A549 (cell line): ENCODE results near the gene MINDY4. TPM values are rescaled to one million over a fixed set of nuclear protein-coding genes. Genes with fewer than 3 reads are reported as not detected.

Experiments
- ATAC-seq, 2 experiments: fragments of 200-7000 bp in 1 of 2; fragments of >200 bp in 1 of 2; cut with Nextera tagmentation in 1 of 2; cut with Tn5 transposase in 1 of 2; 3 replicates each; pipeline versions ENCODE4 v1.8.0 to v1.9.1; 2018 to 2020; ENCODE audit warnings: mild to moderate bottlenecking in 1 of 2, moderate library complexity in 1 of 2
- CTCF ChIA-PET: fragments of 300-600 bp; sonication (Branson Sonifier 250); formaldehyde crosslinking; extraction: SDS; loops from one replicate; lab custom pipeline; 2021; ENCODE audit warnings: antibody characterized with exemption, inconsistent platforms; lab: Yijun Ruan, JAX
- POLR2A ChIA-PET: fragments of 350-600 bp; formaldehyde crosslinking; extraction: SDS; loops from one replicate; lab custom pipeline; 2021; ENCODE audit warnings: antibody characterized with exemption, inconsistent platforms; lab: Yijun Ruan, JAX
- DNase-seq, 2 experiments: peaks; one replicate each; pipeline versions ENCODE4 v3.0.0 to v3.0.0-alpha.2; 2011 to 2016; ENCODE audit warnings: low read depth in 1 of 2, low spot score in 1 of 2
- FAIRE-seq: peaks from 2 replicates; lab custom pipeline; 2011; peaks lifted over from hg19 to GRCh38; lab: Jason Lieb, UNC
- H3K27ac ChIP-seq, 2 experiments: fragments of >200 bp; sonication (Bioruptor Twin); formaldehyde crosslinking; 3 replicates each; pipeline ENCODE4 v1.5.1; 2016 to 2017
- H3K4me1 ChIP-seq: fragments of >200 bp; sonication (Bioruptor Twin); formaldehyde crosslinking; 3 replicates; pipeline ENCODE4 v1.6.1; 2016
- H3K4me2 ChIP-seq: fragments of >200 bp; sonication (Bioruptor Twin); formaldehyde crosslinking; 3 replicates; pipeline ENCODE4 v1.6.1; 2016
- H3K4me3 ChIP-seq: fragments of >200 bp; sonication (Bioruptor Twin); formaldehyde crosslinking; 3 replicates; pipeline ENCODE4 v1.5.1; 2016
- H3K9me3 ChIP-seq: fragments of >200 bp; sonication (Bioruptor Twin); formaldehyde crosslinking; 3 replicates; pipeline ENCODE4 v1.6.1; 2016
- BHLHE40 ChIP-seq: IDR thresholded peaks from 2 replicates; pipeline ENCODE4 v1.6.1; 2012; ENCODE audit warnings: low read depth, low read length, inconsistent platforms
- CBX8 ChIP-seq: fragments of 200-600 bp; sonication (generic); IDR thresholded peaks from 2 replicates; pipeline ENCODE4 v1.6.1; 2016
- CHD2 ChIP-seq: fragments of 150-350 bp; IDR thresholded peaks from 2 replicates; pipeline ENCODE4 v1.6.1; 2014; ENCODE audit warnings: low read length; ENCODE audit not compliant: partially characterized antibody
- EHF ChIP-seq: fragments of 250-450 bp; sonication (Bioruptor Pico); IDR thresholded peaks from 2 replicates; pipeline ENCODE4 v1.5.0; 2020; ENCODE audit warnings: mild to moderate bottlenecking
- EHMT2 ChIP-seq: fragments of 200-600 bp; sonication (generic); IDR thresholded peaks from 2 replicates; pipeline ENCODE4 v1.6.1; 2016; ENCODE audit warnings: antibody characterized with exemption, low read depth, mild to moderate bottlenecking, moderate library complexity
- FOSL2 ChIP-seq, 2 experiments: fragments of 450-650 bp in 1 of 2; fragments of >200 bp in 1 of 2; sonication (Bioruptor Twin) in 1 of 2; formaldehyde crosslinking; IDR thresholded peaks; 2 replicates each; pipeline versions ENCODE4 v1.5.0 to v1.6.1; 2016 to 2020; ENCODE audit warnings: mild to moderate bottlenecking in 1 of 2, moderate library complexity in 1 of 2
- KDM5A ChIP-seq: fragments of 200-600 bp; sonication (generic); IDR thresholded peaks from 2 replicates; pipeline ENCODE4 v1.6.1; 2016; ENCODE audit warnings: antibody characterized with exemption, mild to moderate bottlenecking
- NFE2L2 ChIP-seq: fragments of 150-350 bp; conservative IDR thresholded peaks from 2 replicates; pipeline ENCODE4 v1.6.1; 2014; ENCODE audit warnings: low read length
- NR3C1 ChIP-seq: fragments of >200 bp; sonication (Bioruptor Twin); formaldehyde crosslinking; IDR thresholded peaks from 3 replicates; pipeline ENCODE4 v1.6.1; 2017
- PHF8 ChIP-seq: fragments of 200-600 bp; sonication (generic); IDR thresholded peaks from 2 replicates; pipeline ENCODE4 v1.6.1; 2016; ENCODE audit warnings: low read depth, mild to moderate bottlenecking, antibody characterized with exemption, moderate library complexity, borderline replicate concordance
- POLR2AphosphoS2 ChIP-seq: conservative IDR thresholded peaks from 2 replicates; pipeline ENCODE4 v1.6.1; 2012; ENCODE audit warnings: low read length, improper control_type of control experiment, inconsistent platforms
- RAD21 ChIP-seq, 2 experiments: fragments of >200 bp in 1 of 2; sonication (Bioruptor Twin) in 1 of 2; formaldehyde crosslinking in 1 of 2; IDR thresholded peaks in 1 of 2; conservative IDR thresholded peaks in 1 of 2; 2 replicates in 1 of 2; 3 replicates in 1 of 2; pipeline ENCODE4 v1.6.1; 2012 to 2018; ENCODE audit warnings: inconsistent platforms in 1 of 2
- RARB ChIP-seq: fragments of 250-450 bp; sonication (Bioruptor Pico); IDR thresholded peaks from 2 replicates; pipeline ENCODE4 v1.8.0; 2021; ENCODE audit warnings: mild to moderate bottlenecking, moderate library complexity
- RFX5 ChIP-seq: fragments of 450-650 bp; IDR thresholded peaks from 2 replicates; pipeline ENCODE4 v1.7.1; 2014; ENCODE audit warnings: antibody characterized with exemption, mild to moderate bottlenecking, moderate library complexity
- SMC3 ChIP-seq: fragments of >200 bp; sonication (Bioruptor Twin); formaldehyde crosslinking; IDR thresholded peaks from 3 replicates; pipeline ENCODE4 v1.6.1; 2018; ENCODE audit warnings: inconsistent platforms
- SREBF2 ChIP-seq: fragments of 450-650 bp; IDR thresholded peaks from 2 replicates; pipeline ENCODE4 v1.6.1; 2014; ENCODE audit warnings: mild to moderate bottlenecking, moderate library complexity
- TFCP2L1 ChIP-seq: fragments of 250-450 bp; sonication (Bioruptor Pico); IDR thresholded peaks from 2 replicates; pipeline ENCODE4 v1.5.0; 2021; ENCODE audit warnings: mild to moderate bottlenecking
- ZC3H11A ChIP-seq: fragments of 450-650 bp; IDR thresholded peaks from 2 replicates; pipeline ENCODE4 v1.6.1; 2014; ENCODE audit warnings: antibody characterized with exemption, mild to moderate bottlenecking
- WGBS: methylation state at CpG from one replicate; pipeline ENCODE4 v1.1.6; 2017; ENCODE audit errors: missing lambda C conversion rate; 5-methylcytosine and 5-hydroxymethylcytosine counted together
- polyA plus RNA-seq, 4 experiments: library from polyadenylated mRNA; depleted of rRNA in 3 of 4; stranded (reverse); fragments of >200 nt; fragmentation: RNase III in 1 of 4; extraction: RNeasy Plus Mini Kit Qiagen cat#74134 plus additional on column Dnase treatment in 1 of 4; gene quantifications; 2 replicates in 3 of 4; 3 replicates in 1 of 4; pipeline ENCODE4 v1.2.3, GENCODE V29; 2011 to 2017
- TF ChIP-seq, protein P1 (sequence below): IDR thresholded peaks from 2 replicates; pipeline ENCODE4 v1.6.1; 2012
- TF ChIP-seq, protein P2 (sequence below): fragments of >200 bp; sonication (Bioruptor Twin); formaldehyde crosslinking; IDR thresholded peaks from 2 replicates; pipeline ENCODE4 v1.6.1; 2016
- TF ChIP-seq, protein P3 (sequence below): fragments of >200 bp; sonication (Bioruptor Twin); formaldehyde crosslinking; IDR thresholded peaks from 3 replicates; pipeline ENCODE4 v1.6.1; 2016
- TF ChIP-seq, protein P4 (sequence below): fragments of 450-650 bp; IDR thresholded peaks from 2 replicates; pipeline ENCODE4 v1.6.1; 2014; ENCODE audit warnings: antibody characterized with exemption
- TF ChIP-seq, protein P5 (sequence below): fragments of >200 bp; sonication (Bioruptor Twin); formaldehyde crosslinking; IDR thresholded peaks from 3 replicates; pipeline ENCODE4 v1.5.1; 2016

MINDY4 gene
- polyA plus RNA-seq, 2 of the 4 experiments (the other 2 are of a cell fraction), result 1.8 to 3.6 TPM

DNA sequence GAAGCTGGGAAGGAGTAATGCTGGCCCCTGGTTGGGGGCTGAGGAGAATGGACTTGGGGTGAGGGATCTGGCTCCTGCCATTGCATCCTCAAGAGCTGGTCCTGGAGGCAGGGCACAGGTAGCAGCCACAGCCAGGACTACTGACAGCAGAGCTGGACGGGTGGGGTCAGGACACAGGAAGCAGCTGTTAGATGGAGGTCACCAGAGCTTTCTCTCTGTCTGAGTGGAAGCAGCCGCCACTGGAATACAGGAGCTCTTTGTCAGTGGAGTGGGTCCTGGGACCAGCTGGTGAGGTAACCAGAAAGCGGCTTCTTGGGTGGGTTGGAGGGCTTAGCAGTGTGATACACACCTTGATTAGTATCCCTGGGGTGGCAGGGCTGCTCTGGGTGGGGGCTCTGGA lies 82.4 kb downstream of the MINDY4 start:
- Histone ChIP-seq H3K4me2 (no peak overlapping the region), H3K4me1 (no peaks in the 10 kb centered on the region), H3K27ac (no peak overlapping the region), H3K4me3 (no peak overlapping the region), H3K9me3 (no peaks in the 10 kb centered on the region)
- ChIA-PET CTCF (interaction anchor here (1.0 to 1.9 kb wide), 2 partner anchors 14 to 85 kb away, joined by 3 to 5 read pairs; no protein-coding TSS in a partner anchor), POLR2A (no interaction called here)
- TF ChIP-seq, protein P1, sequence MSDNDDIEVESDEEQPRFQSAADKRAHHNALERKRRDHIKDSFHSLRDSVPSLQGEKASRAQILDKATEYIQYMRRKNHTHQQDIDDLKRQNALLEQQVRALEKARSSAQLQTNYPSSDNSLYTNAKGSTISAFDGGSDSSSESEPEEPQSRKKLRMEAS, result no peak
- TF ChIP-seq, protein P2, sequence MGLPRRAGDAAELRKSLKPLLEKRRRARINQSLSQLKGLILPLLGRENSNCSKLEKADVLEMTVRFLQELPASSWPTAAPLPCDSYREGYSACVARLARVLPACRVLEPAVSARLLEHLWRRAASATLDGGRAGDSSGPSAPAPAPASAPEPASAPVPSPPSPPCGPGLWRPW, result no peak
- no peak for TF ChIP-seq BHLHE40
- no peak for TF ChIP-seq FOSL2 (IDR thresholded peaks at IDR 0.05)
- TF ChIP-seq FOSL2 (CRISPR knock-in tag; IDR thresholded peaks at IDR 0.05), result no peak
- TF ChIP-seq SREBF2, result no peak
- TF ChIP-seq SMC3, result no peak
- TF ChIP-seq RAD21 (conservative IDR thresholded peaks at IDR 0.05 in 1 of 2, IDR thresholded peaks at IDR 0.05 in 1 of 2), result no peak
- TF ChIP-seq TFCP2L1 (CRISPR knock-in tag), result no peak
- TF ChIP-seq NFE2L2, result no peak
- TF ChIP-seq, protein P3, sequence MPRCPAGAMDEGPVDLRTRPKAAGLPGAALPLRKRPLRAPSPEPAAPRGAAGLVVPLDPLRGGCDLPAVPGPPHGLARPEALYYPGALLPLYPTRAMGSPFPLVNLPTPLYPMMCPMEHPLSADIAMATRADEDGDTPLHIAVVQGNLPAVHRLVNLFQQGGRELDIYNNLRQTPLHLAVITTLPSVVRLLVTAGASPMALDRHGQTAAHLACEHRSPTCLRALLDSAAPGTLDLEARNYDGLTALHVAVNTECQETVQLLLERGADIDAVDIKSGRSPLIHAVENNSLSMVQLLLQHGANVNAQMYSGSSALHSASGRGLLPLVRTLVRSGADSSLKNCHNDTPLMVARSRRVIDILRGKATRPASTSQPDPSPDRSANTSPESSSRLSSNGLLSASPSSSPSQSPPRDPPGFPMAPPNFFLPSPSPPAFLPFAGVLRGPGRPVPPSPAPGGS, result no peak
- TF ChIP-seq POLR2AphosphoS2, result no peak
- TF ChIP-seq CBX8, result no peak
- TF ChIP-seq CHD2, result no peak
- no peak for TF ChIP-seq EHF (CRISPR knock-in tag)
- TF ChIP-seq, protein P4, sequence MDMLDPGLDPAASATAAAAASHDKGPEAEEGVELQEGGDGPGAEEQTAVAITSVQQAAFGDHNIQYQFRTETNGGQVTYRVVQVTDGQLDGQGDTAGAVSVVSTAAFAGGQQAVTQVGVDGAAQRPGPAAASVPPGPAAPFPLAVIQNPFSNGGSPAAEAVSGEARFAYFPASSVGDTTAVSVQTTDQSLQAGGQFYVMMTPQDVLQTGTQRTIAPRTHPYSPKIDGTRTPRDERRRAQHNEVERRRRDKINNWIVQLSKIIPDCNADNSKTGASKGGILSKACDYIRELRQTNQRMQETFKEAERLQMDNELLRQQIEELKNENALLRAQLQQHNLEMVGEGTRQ, result no peak
- no peak for TF ChIP-seq RFX5
- no peak for TF ChIP-seq PHF8
- no peak for TF ChIP-seq NR3C1
- TF ChIP-seq, protein P5, sequence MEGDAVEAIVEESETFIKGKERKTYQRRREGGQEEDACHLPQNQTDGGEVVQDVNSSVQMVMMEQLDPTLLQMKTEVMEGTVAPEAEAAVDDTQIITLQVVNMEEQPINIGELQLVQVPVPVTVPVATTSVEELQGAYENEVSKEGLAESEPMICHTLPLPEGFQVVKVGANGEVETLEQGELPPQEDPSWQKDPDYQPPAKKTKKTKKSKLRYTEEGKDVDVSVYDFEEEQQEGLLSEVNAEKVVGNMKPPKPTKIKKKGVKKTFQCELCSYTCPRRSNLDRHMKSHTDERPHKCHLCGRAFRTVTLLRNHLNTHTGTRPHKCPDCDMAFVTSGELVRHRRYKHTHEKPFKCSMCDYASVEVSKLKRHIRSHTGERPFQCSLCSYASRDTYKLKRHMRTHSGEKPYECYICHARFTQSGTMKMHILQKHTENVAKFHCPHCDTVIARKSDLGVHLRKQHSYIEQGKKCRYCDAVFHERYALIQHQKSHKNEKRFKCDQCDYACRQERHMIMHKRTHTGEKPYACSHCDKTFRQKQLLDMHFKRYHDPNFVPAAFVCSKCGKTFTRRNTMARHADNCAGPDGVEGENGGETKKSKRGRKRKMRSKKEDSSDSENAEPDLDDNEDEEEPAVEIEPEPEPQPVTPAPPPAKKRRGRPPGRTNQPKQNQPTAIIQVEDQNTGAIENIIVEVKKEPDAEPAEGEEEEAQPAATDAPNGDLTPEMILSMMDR, result no peak
- TF ChIP-seq KDM5A, result no peak
- DNase-seq (no peak), ATAC-seq (no peak), FAIRE-seq (no peak)
- WGBS, result 86% methylated on average over 3 of the region's 3 CpGs

DNA sequence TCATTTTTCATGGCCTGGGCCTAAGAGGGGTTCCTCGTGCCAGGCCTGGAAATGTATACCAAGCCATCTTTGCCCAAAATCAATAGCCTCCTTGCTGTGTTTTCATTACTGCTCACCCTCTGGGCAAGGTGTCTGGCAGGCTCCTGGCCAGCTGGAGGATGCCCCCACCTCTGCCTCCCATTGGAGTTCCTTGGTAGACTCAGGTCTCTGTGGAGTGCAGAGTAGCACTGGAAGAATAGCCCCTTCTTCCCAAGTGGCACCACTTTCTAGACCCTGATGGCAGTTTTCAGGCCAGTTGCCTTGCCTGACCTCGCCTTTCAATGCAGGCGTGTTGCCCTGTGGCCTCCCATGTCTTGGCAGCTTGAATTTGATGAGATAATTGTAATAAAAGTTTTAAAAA lies 84.7 kb downstream of the MINDY4 start:
- DNase-seq (no peak), ATAC-seq (no peak), FAIRE-seq (no peak)
- ChIA-PET CTCF (interaction anchor here (0.6 kb wide), 1 partner anchor 767 kb away, joined by 3 read pairs; no protein-coding TSS in a partner anchor), POLR2A (no interaction called here)
- Histone ChIP-seq H3K4me1 (no peaks in the 10 kb centered on the region), H3K4me3 (no peak overlapping the region), H3K27ac (no peak overlapping the region), H3K9me3 (no peaks in the 10 kb centered on the region), H3K4me2 (no peak overlapping the region)
- TF ChIP-seq FOSL2 (IDR thresholded peaks at IDR 0.05), result no peak
- TF ChIP-seq FOSL2 (CRISPR knock-in tag; IDR thresholded peaks at IDR 0.05), result no peak
- TF ChIP-seq, protein P3, result no peak
- TF ChIP-seq KDM5A, result no peak
- no peak for TF ChIP-seq EHMT2
- no peak for TF ChIP-seq TFCP2L1 (CRISPR knock-in tag)
- TF ChIP-seq RARB (CRISPR knock-in tag), result no peak
- no peak for TF ChIP-seq CBX8
- TF ChIP-seq ZC3H11A, result no peak
- TF ChIP-seq SMC3, result no peak
- TF ChIP-seq, protein P1, result no peak
- no peak for TF ChIP-seq NFE2L2
- 95% methylated on average over 3 of the region's 3 CpGs for WGBS
